ENCODE results near the gene ADAMTS17.
A peak's percentile ranks its signal among the peaks of the same experiment; 100 is the strongest.

Gene ADAMTS17

GRCh38 chr15:100341750-100342560, at the start of gene ADAMTS17:
TSS of gene ADAMTS17 (minus strand) at chr15:100341975. CDS start at chr15:100341899, 76 bp downstream.
- DNase-seq (ENCODE audit: low spot score) = peak; percentile 96

- no peak for DNase-seq (ENCODE audit: low spot score)
These were observed 43.7 kb upstream of the ADAMTS17 start for GRCh38 chr15:100385300-100386050.

- DNase-seq (ENCODE audit: low spot score) = no peak
These were observed 42.3 kb upstream of the ADAMTS17 start for GRCh38 chr15:100384108-100384410.

- DNase-seq (ENCODE audit: low spot score) = peak; percentile 30
These were observed 41.7 kb upstream of the ADAMTS17 start for GRCh38 chr15:100383302-100384107.

GRCh38 chr15:100373942-100374341, 32.2 kb upstream of the ADAMTS17 start:
- no peak for DNase-seq (ENCODE audit: low spot score)

GRCh38 chr15:100373120-100373896, 31.5 kb upstream of the ADAMTS17 start:
- DNase-seq (ENCODE audit: low spot score) = no peak

- no peak for DNase-seq (ENCODE audit: low spot score)
These were observed 31.0 kb upstream of the ADAMTS17 start for GRCh38 chr15:100372739-100373119.

- DNase-seq (ENCODE audit: low spot score) = no peak
These were observed 13.6 kb upstream of the ADAMTS17 start for GRCh38 chr15:100355342-100355741.

- no peak for DNase-seq (ENCODE audit: low spot score)
These were observed 11.7 kb upstream of the ADAMTS17 start for GRCh38 chr15:100353449-100353848.

GRCh38 chr15:100350434-100351226, 8.9 kb upstream of the ADAMTS17 start:
- DNase-seq (ENCODE audit: low spot score) = no peak

- DNase-seq (ENCODE audit: low spot score) = peak; percentile 87
These were observed 8.1 kb upstream of the ADAMTS17 start for GRCh38 chr15:100349696-100350433.

- no peak for DNase-seq (ENCODE audit: low spot score)
These were observed 7.5 kb upstream of the ADAMTS17 start for GRCh38 chr15:100349321-100349695.

- DNase-seq (ENCODE audit: low spot score) = no peak
These were observed 6.8 kb upstream of the ADAMTS17 start for GRCh38 chr15:100348578-100348977.

GRCh38 chr15:100346866-100347512, 5.2 kb upstream of the ADAMTS17 start:
- DNase-seq (ENCODE audit: low spot score) = no peak

- DNase-seq (ENCODE audit: low spot score) = no peak
These were observed 3.7 kb upstream of the ADAMTS17 start for GRCh38 chr15:100345438-100345837.

GRCh38 chr15:100343251-100343650, 1.5 kb upstream of the ADAMTS17 start:
- no peak for DNase-seq (ENCODE audit: low spot score)

- peak; percentile 16 for DNase-seq (ENCODE audit: low spot score)
These were observed 481 bp downstream of the ADAMTS17 start for GRCh38 chr15:100341239-100341749.

- peak; percentile 37 for DNase-seq (ENCODE audit: low spot score)
These were observed 995 bp downstream of the ADAMTS17 start for GRCh38 chr15:100340721-100341238.

- DNase-seq (ENCODE audit: low spot score) = no peak
These were observed 1.8 kb downstream of the ADAMTS17 start for GRCh38 chr15:100339999-100340398.
